OCI-LY3 (cell line): ENCODE measurements around the gene CTNNBL1.

ENCODE experiments used
- H2AFZ ChIP-seq: fragments of 200-600, 300-600 bp; shearing (Covaris generic); 2 replicates; pipeline ENCODE4 v1.6.0; 2014; ENCODE audit warnings: antibody characterized with exemption, low read depth, low read length
- H3K27ac ChIP-seq: fragments of 200-600, 300-600 bp; sonication (generic); 2 replicates; pipeline ENCODE4 v1.5.1; 2014; ENCODE audit warnings: mild to moderate bottlenecking, low read length, moderate library complexity, mixed read lengths
- H3K27me3 ChIP-seq: fragments of 200-600, 300-600 bp; sonication (generic); 2 replicates; pipeline ENCODE4 v1.6.1; 2014; ENCODE audit warnings: low read depth, low read length, mixed read lengths
- H3K36me3 ChIP-seq: fragments of 200-600, 300-600 bp; sonication (generic); replicated peaks from 2 replicates; pipeline ENCODE3; 2014; ENCODE audit warnings: low read depth, low read length, mixed read lengths
- H3K4me1 ChIP-seq: fragments of 300-600, 200-600 bp; sonication (generic); 2 replicates; pipeline ENCODE4 v1.6.1; 2014; ENCODE audit warnings: low read length, mixed read lengths
- H3K4me2 ChIP-seq: fragments of 200-600, 300-600 bp; sonication (generic); 2 replicates; pipeline ENCODE4 v1.6.1; 2014; ENCODE audit warnings: low read length, mixed read lengths
- H3K4me3 ChIP-seq: fragments of 300-600, 200-600 bp; sonication (generic); 2 replicates; pipeline ENCODE4 v1.5.1; 2014; ENCODE audit warnings: antibody characterized with exemption, mild to moderate bottlenecking, low read length, moderate library complexity
- H3K79me2 ChIP-seq: fragments of 300-600, 200-600 bp; shearing (Covaris generic); 2 replicates; pipeline ENCODE4 v1.6.1; 2014; ENCODE audit warnings: mild to moderate bottlenecking, low read length, mixed read lengths
- H3K9ac ChIP-seq: fragments of 300-600, 200-600 bp; shearing (Covaris generic); 2 replicates; pipeline ENCODE4 v1.6.0; 2014; ENCODE audit warnings: mild to moderate bottlenecking, low read length, moderate library complexity
- H3K9me3 ChIP-seq: fragments of 200-600, 300-600 bp; shearing (Covaris generic); 2 replicates; pipeline ENCODE4 v1.6.1; 2014; ENCODE audit warnings: low read length, mixed read lengths; ENCODE audit not compliant: insufficient read depth
- H4K20me1 ChIP-seq: fragments of 200-600, 300-600 bp; sonication (generic); 2 replicates; pipeline ENCODE4 v1.6.1; 2016; ENCODE audit warnings: low read length, mixed read lengths; ENCODE audit not compliant: insufficient read depth
- CTCF ChIP-seq: fragments of 200-600, 300-600 bp; sonication (generic); IDR thresholded peaks from 2 replicates; pipeline ENCODE4 v1.5.1; 2014; ENCODE audit warnings: antibody characterized with exemption, low read length, low read depth
- EZH2phosphoT487 ChIP-seq: fragments of 200-600 bp; shearing (Covaris generic); IDR thresholded peaks from 2 replicates; pipeline ENCODE4 v1.6.1; 2018; ENCODE audit warnings: antibody characterized with exemption, mixed run types, low read depth

The CTNNBL1 gene

GRCh38 chr20:37759761-37760209 lies 66.0 kb downstream of the CTNNBL1 start:
- H3K36me3 ChIP-seq: peaks cover 48% of the 10 kb centered on the region
- no peak overlapping the region for H3K4me2 ChIP-seq
- no peak overlapping the region for H3K4me3 ChIP-seq
- no peaks in the 10 kb centered on the region for H3K9me3 ChIP-seq
- no peaks in the 10 kb centered on the region for H3K27me3 ChIP-seq
- no peak overlapping the region for H2AFZ ChIP-seq
- H3K79me2 ChIP-seq: no peaks in the 10 kb centered on the region
- H3K9ac ChIP-seq: no peak overlapping the region
- H4K20me1 ChIP-seq: 0 out of 2 replicates have a peak, but pooled peaks cover 13% of the 10 kb centered on the region
- no peaks in the 10 kb centered on the region for H3K4me1 ChIP-seq
- no peak for TF ChIP-seq CTCF
- TF ChIP-seq EZH2phosphoT487: no peak
- no peak overlapping the region for H3K27ac ChIP-seq

- Histone ChIP-seq H3K36me3 (peaks cover 51% of the 10 kb centered on the region), H3K4me3 (no peak overlapping the region), H3K27ac (no peak overlapping the region), H3K4me2 (no peak overlapping the region), H3K4me1 (no peaks in the 10 kb centered on the region), H3K79me2 (no peaks in the 10 kb centered on the region), H3K27me3 (no peaks in the 10 kb centered on the region), H3K9ac (no peak overlapping the region), H3K9me3 (no peaks in the 10 kb centered on the region), H4K20me1 (0 out of 2 replicates have a peak, but pooled peaks cover 15% of the 10 kb centered on the region), H2AFZ (no peak overlapping the region)
- TF ChIP-seq CTCF (no peak), EZH2phosphoT487 (no peak)
Observed at GRCh38 chr20:37760322-37760721, 66.5 kb downstream of the CTNNBL1 start.

- Histone ChIP-seq H3K4me2 (no peak overlapping the region), H3K79me2 (no peaks in the 10 kb centered on the region), H3K9me3 (no peaks in the 10 kb centered on the region), H3K4me1 (no peaks in the 10 kb centered on the region), H3K27ac (no peak overlapping the region), H2AFZ (no peak overlapping the region), H3K4me3 (no peak overlapping the region), H4K20me1 (0 out of 2 replicates have a peak, but pooled peaks cover 20% of the 10 kb centered on the region), H3K36me3 (peaks cover 52% of the 10 kb centered on the region), H3K27me3 (no peaks in the 10 kb centered on the region), H3K9ac (no peak overlapping the region)
- no peak for TF ChIP-seq EZH2phosphoT487
- TF ChIP-seq CTCF: no peak
Observed at GRCh38 chr20:37762716-37763485, 69.1 kb downstream of the CTNNBL1 start.

- H3K36me3 ChIP-seq: peaks cover 50% of the 10 kb centered on the region
- no peak overlapping the region for H3K4me2 ChIP-seq
- H4K20me1 ChIP-seq: peaks cover 20% of the 10 kb centered on the region; the same call in 1 of the 2 replicates
- H3K27me3 ChIP-seq: no peaks in the 10 kb centered on the region
- no peak overlapping the region for H3K27ac ChIP-seq
- no peak overlapping the region for H3K9ac ChIP-seq
- H3K4me3 ChIP-seq: no peak overlapping the region
- H2AFZ ChIP-seq: no peak overlapping the region
- no peaks in the 10 kb centered on the region for H3K9me3 ChIP-seq
- no peaks in the 10 kb centered on the region for H3K79me2 ChIP-seq
- no peaks in the 10 kb centered on the region for H3K4me1 ChIP-seq
- TF ChIP-seq EZH2phosphoT487 (no peak), CTCF (no peak)
Observed at GRCh38 chr20:37764333-37764935, 70.6 kb downstream of the CTNNBL1 start.
